ENCODE measurements around the gene CFHR2.

- TF ChIP-seq EZH2 (IDR thresholded peaks at IDR 0.05; ENCODE audit: low read length) (no peak), CTCF (optimal IDR thresholded peaks at IDR 0.05 in 1 of 3, IDR thresholded peaks at IDR 0.05 in 1 of 3, conservative IDR thresholded peaks at IDR 0.05 in 1 of 3; ENCODE audit: extremely low read depth in 1 of 3, insufficient read depth in 2 of 3, low read length in 3 of 3) (no peak)
These were observed 26.6 kb downstream of the CFHR2 start for GRCh38 chr1:196970182-196970581.

Measured in keratinocyte (primary cell).